Body of pancreas (tissue), 4 donors: ENCODE data around the gene WDR49. TPM values are rescaled to one million over a fixed set of nuclear protein-coding genes. Genes with fewer than 3 reads are reported as not detected.

Experiments used
- ATAC-seq: fragments of 150-250 bp; one replicate; pipeline ENCODE4 v1.9.1; 2016
- DNase-seq, 4 donors: peaks; one replicate each; pipeline ENCODE4 v3.0.0-alpha.2; 2019
- H3K27ac ChIP-seq, 4 donors: fragments of 200-600 bp; sonication (generic); 1 replicate in 3 of 4; 2 replicates in 1 of 4; pipeline versions ENCODE4 v1.5.1 to v1.6.1; 2016 to 2019; ENCODE audit warnings: mild to moderate bottlenecking in 1 of 4, mixed read lengths in 1 of 4, moderate library complexity in 1 of 4
- H3K27me3 ChIP-seq, 2 donors: fragments of 200-600 bp; sonication (generic); one replicate each; pipeline ENCODE4 v1.6.0; 2016; ENCODE audit warnings: mild to moderate bottlenecking in 1 of 2
- H3K36me3 ChIP-seq, 2 donors: fragments of 200-600 bp; sonication (generic); replicated peaks in 1 of 2; 2 replicates each; pipeline ENCODE4 v1.5.1; 2016; ENCODE audit warnings: low read depth in 2 of 2; ENCODE audit not compliant: insufficient read depth in 1 of 2
- H3K4me1 ChIP-seq: fragments of 200-600 bp; sonication (generic); one replicate; pipeline ENCODE4 v1.6.0; 2016
- H3K4me3 ChIP-seq, 2 donors: fragments of 200-600 bp; sonication (generic); 1 replicate in 1 of 2; 2 replicates in 1 of 2; pipeline ENCODE4 v1.5.1; 2016 to 2019
- H3K9me3 ChIP-seq, 3 donors: fragments of 200-600 bp; sonication (generic); 1 replicate in 2 of 3; 2 replicates in 1 of 3; pipeline ENCODE4 v1.5.1; 2016
- CTCF ChIP-seq, 7 experiments: fragments of 450-650 bp in 4 of 7; fragments of 200-600 bp in 3 of 7; sonication (generic) in 3 of 7; IDR thresholded peaks; one replicate each; pipeline ENCODE4 v1.5.1; 2016 to 2019; ENCODE audit warnings: antibody characterized with exemption in 7 of 7
- POLR2A ChIP-seq, 3 donors: fragments of 450-650 bp; IDR thresholded peaks; one replicate each; pipeline ENCODE4 v1.6.1; 2016; ENCODE audit warnings: antibody characterized with exemption in 3 of 3, mild to moderate bottlenecking in 2 of 3
- WGBS, 2 donors: methylation state at CpG; one replicate each; pipeline ENCODE4 v1.1.5; 2017; 5-methylcytosine and 5-hydroxymethylcytosine counted together
- intact Hi-C: fragments of 100-400 bp; cut with DNase I; formaldehyde crosslinking; loops from one replicate; pipeline ENCODE4 v1.15.1; 2023
- total RNA-seq, 2 donors: library from RNA; depleted of rRNA; stranded (reverse); fragments of >200 nt; gene quantifications; one replicate each; pipeline ENCODE4 v1.1.0, GENCODE V29; 2016

The WDR49 gene
- total RNA-seq, 2 donors from 2014 or later, result 0.78 to 2.3 TPM

GRCh38 chr3:167684388-167684993 is 30.7 kb upstream of the WDR49 start:
- peak; percentile 47 to 78 (median 56) for DNase-seq
- Histone ChIP-seq H3K9me3 (no peaks in the 10 kb centered on the region), H3K27ac (no peak overlapping the region), H3K4me1 (no peaks in the 10 kb centered on the region), H3K4me3 (no peak overlapping the region), H3K27me3 (no peaks in the 10 kb centered on the region), H3K36me3 (no peaks in the 10 kb centered on the region)
- ATAC-seq, result peak; percentile 69
- intact Hi-C loops, result no loop called here
- TF ChIP-seq CTCF (IDR thresholded peaks at IDR 0.05) (peak; percentile 43 to 88 (median 65)), POLR2A (IDR thresholded peaks at IDR 0.05) (no peak)

GRCh38 chr3:167679526-167679925 is 25.8 kb upstream of the WDR49 start:
- Histone ChIP-seq H3K9me3 (peaks cover 0 to 6% (median 0%) of the 10 kb centered on the region in 3 donors), H3K4me3 (no peak overlapping the region), H3K36me3 (peaks cover 0 to 7% of the 10 kb centered on the region in 2 donors), H3K27ac (no peak overlapping the region), H3K4me1 (no peaks in the 10 kb centered on the region), H3K27me3 (no peaks in the 10 kb centered on the region)
- DNase-seq, result no peak
- TF ChIP-seq POLR2A (IDR thresholded peaks at IDR 0.05), result no peak
- TF ChIP-seq CTCF (IDR thresholded peaks at IDR 0.05), result no peak
- ATAC-seq, result no peak
- intact Hi-C loops, result no loop called here
- WGBS, 2 donors, result 94 to 96% methylated on average over 4 of the region's 4 CpGs

- DNase-seq (no peak), ATAC-seq (no peak)
- TF ChIP-seq CTCF (IDR thresholded peaks at IDR 0.05), result no peak
- TF ChIP-seq POLR2A (IDR thresholded peaks at IDR 0.05), result no peak
- Histone ChIP-seq H3K9me3 (peaks cover 0 to 6% (median 0%) of the 10 kb centered on the region in 3 donors), H3K36me3 (peaks cover 0 to 7% of the 10 kb centered on the region in 2 donors), H3K4me1 (no peaks in the 10 kb centered on the region), H3K4me3 (no peak overlapping the region), H3K27ac (no peak overlapping the region), H3K27me3 (no peaks in the 10 kb centered on the region)
- intact Hi-C loops, result no loop called here
- 93 to 100% methylated on average over 1 of the region's 1 CpG for WGBS, 2 donors
Observed at GRCh38 chr3:167675848-167676247, 22.1 kb upstream of the WDR49 start.

GRCh38 chr3:167673221-167673620 is 19.5 kb upstream of the WDR49 start:
- H3K4me1 ChIP-seq, result peaks cover 5% of the 10 kb centered on the region
- peaks cover 0 to 6% (median 0%) of the 10 kb centered on the region in 3 donors for H3K9me3 ChIP-seq
- H3K27ac ChIP-seq, result no peak overlapping the region
- intact Hi-C loops, result no loop called here
- WGBS, 2 donors, result 43 to 68% methylated on average over 1 of the region's 1 CpG
- TF ChIP-seq POLR2A (IDR thresholded peaks at IDR 0.05), result no peak
- no peak for TF ChIP-seq CTCF (IDR thresholded peaks at IDR 0.05)
- H3K27me3 ChIP-seq, result no peaks in the 10 kb centered on the region
- peaks cover 0 to 7% of the 10 kb centered on the region in 2 donors for H3K36me3 ChIP-seq
- ATAC-seq (no peak), DNase-seq (no peak)
- H3K4me3 ChIP-seq, result no peak overlapping the region

- WGBS, 2 donors, result 83 to 89% methylated on average over 4 of the region's 4 CpGs
Observed at GRCh38 chr3:167671878-167672427, 18.2 kb upstream of the WDR49 start.

More at GRCh38 chr3:167671878-167672427, 18.2 kb upstream of the WDR49 start:
- no peak for ATAC-seq
- H3K36me3 ChIP-seq, result peaks cover 0 to 7% of the 10 kb centered on the region in 2 donors
- TF ChIP-seq CTCF (IDR thresholded peaks at IDR 0.05) (no peak), POLR2A (IDR thresholded peaks at IDR 0.05) (no peak)
- intact Hi-C loops, result no loop called here
- H3K27ac ChIP-seq, result no peak overlapping the region
- H3K4me1 ChIP-seq, result peaks cover 5% of the 10 kb centered on the region
- no peak overlapping the region for H3K4me3 ChIP-seq
- no peaks in the 10 kb centered on the region for H3K27me3 ChIP-seq
- H3K9me3 ChIP-seq, result peaks cover 0 to 6% (median 0%) of the 10 kb centered on the region in 3 donors
- no peak for DNase-seq
